ENCODE data around the gene KCNK7.
A peak's percentile ranks its signal among the peaks of the same experiment; 100 is the strongest.
"Not testable (repeated sequence)": the region's sequence is repeated elsewhere in the genome, so short reads cannot be mapped to it uniquely, and the experiment has no call there.

The KCNK7 gene, protein sequence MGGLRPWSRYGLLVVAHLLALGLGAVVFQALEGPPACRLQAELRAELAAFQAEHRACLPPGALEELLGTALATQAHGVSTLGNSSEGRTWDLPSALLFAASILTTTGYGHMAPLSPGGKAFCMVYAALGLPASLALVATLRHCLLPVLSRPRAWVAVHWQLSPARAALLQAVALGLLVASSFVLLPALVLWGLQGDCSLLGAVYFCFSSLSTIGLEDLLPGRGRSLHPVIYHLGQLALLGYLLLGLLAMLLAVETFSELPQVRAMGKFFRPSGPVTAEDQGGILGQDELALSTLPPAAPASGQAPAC

DNA sequence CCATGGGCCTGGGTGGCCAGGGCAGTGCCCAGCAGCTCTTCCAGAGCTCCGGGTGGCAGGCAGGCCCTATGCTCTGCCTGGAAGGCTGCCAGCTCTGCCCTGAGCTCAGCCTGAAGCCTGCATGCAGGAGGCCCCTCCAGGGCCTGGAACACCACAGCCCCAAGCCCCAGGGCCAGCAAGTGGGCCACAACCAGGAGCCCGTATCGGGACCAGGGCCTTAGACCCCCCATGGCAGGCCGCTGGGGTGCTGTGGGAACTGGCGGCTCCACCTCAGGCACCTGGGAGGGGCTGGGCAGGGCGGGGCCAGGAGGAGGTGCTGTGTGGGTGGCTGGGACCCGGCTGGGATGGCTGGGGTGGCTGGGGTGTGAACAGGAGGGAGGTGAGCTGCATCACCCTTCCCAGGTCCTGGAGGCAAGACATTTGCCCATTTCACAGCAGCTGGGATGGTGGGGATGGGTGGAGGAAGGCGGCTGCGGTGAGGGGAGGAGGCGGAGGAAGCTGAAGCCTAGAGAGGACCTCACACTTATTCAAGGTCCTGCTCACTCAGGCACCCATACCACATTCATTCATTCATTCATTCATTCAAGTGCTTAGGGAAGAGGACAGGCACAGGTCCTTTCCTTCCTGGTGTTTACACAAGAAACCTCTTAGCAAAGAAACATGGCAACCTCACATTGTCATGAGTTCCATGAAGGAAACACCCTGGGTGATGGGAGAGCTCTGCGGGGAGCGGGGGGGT is at the start of gene KCNK7:
TSS of gene KCNK7 (minus strand) at position 258 of the 739 bp plus-strand sequence. CDS start at position 230, 28 bp downstream.
- no peak for DNase-seq

DNA sequence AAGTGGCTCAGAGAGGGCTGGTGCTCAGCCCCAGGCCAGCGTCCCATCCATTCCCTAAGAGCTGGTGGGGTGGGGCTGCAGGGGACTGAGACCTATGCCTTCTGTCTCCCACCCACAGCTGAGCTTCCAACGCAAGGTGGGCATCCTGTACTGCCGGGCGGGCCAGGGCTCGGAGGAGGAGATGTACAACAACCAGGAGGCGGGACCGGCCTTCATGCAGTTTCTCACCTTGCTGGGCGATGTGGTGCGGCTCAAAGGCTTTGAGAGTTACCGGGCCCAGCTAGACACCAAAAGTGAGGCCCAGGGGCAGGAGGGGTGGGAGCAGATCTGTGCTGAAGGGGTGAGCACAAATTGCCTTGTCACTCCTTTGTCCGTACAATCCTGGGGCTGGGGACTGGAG is 49.2 kb upstream of the KCNK7 start:
- DNase-seq: no peak

DNA sequence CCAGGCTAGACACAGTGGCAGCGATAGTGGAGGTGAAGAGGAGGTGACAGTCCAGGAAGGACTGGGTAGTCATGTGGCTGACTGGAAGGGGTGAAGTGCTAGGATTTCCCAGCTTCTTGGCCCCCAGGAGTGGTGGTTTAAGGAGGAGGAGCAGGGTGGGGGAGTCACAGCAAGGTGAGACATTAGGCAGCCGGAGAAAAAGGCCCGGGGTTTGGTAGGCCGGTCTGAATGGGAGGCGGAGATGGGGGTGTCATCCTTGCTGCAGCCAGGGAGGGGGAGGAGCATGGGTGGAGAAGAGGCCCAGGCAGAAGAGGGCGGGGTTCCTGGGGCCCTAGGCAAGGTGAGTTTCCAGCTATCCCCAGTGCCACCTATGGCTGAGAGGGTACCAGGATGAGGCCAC is 48.4 kb upstream of the KCNK7 start:
- no peak for DNase-seq

DNA sequence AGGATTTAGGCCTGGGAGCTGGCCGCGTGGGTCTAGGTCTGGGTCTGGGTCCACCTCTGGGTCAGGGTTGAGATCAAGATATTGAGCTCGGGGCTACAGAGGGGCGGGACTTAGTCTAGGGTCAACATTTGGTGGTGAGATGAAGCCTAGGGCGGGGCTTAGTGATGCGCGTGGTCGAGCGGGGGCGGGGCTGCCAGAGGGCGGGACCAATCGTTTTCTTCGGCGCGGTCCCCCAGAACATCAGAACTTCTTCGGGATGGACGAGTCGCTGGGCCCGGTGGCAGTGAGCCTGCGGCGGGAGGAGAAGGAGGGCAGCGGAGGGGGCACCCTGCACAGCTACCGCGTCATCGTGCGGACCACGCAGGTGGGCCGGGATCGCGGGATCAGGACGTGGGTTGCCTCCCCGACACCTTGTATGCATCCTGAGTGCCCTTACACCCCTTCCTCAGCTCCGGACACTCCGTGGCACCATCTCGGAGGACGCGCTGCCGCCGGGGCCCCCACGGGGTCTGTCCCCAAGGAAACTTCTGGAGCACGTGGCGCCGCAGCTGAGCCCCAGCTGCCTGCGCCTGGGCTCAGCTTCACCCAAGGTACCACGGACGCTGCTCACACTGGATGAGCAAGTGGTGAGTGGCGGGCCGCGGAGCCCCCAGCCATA is 46.5 kb upstream of the KCNK7 start:
- no peak for DNase-seq

DNA sequence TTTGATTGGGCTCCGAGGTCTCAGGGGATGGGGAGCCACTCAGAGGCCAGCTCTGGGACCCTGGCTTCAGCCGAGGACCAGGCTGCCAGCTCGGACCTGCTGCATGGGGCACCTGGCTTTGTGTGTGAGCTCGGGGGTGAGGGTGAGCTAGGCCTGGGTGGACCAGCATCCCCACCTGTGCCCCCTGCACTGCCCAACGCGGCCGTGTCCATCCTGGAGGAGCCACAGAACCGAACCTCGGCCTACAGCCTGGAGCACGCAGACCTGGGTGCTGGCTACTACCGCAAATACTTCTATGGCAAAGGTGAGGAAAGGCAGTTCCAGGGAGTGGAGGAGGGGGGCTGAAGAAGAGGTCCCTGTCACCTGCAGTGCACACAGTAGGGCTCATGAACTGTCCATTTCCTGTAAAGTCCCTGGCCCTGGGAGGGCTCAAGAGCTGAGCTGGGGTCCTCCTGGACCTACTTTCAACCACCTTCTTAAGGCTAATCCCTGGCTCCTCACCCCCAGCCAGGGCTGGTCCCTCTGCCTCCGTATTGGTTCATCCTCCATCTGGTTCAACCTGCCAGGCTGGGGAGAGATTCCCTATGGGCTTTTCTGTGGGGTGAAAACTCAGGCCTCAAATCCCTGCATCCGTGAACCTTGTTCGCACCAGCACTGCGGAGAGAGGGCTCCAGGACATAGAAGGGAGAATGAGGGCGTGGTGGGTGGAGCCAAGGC is 45.9 kb upstream of the KCNK7 start:
- no peak for DNase-seq

DNA sequence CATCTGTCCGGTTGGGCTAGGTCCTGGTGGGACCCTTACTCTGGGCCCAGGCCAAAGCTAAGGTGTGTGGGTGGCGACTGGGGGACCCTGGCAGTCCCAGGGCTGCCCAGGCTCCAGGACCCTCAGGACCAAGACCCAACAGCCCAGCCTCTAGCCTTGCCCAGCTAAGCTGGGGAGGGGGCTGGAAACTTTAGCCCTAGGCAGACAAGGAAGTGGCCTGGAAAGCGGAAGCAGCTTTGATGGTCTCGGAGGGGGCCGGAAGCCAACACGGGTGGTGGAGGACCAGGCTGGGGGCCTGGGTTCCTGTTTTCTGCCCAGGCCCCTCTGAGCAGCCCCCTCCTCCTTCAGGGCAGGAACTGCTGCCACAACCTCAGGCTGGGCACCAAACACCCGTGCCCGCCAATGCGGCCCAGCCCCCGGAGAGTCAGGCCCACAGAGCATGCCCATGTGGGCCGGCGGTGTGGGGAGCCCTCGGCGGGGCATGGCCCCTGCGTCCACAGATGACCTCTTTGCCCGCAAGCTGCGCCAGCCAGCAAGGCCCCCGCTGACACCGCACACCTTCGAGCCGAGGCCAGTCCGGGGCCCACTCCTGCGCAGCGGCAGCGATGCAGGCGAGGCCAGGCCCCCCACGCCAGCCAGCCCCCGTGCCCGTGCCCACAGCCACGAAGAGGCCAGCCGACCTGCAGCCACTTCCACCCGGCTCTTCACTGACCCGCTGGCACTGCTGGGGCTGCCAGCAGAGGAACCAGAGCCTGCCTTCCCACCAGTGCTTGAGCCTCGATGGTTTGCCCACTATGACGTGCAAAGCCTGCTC is 45.1 kb upstream of the KCNK7 start:
- peak; percentile 91 for DNase-seq

DNA sequence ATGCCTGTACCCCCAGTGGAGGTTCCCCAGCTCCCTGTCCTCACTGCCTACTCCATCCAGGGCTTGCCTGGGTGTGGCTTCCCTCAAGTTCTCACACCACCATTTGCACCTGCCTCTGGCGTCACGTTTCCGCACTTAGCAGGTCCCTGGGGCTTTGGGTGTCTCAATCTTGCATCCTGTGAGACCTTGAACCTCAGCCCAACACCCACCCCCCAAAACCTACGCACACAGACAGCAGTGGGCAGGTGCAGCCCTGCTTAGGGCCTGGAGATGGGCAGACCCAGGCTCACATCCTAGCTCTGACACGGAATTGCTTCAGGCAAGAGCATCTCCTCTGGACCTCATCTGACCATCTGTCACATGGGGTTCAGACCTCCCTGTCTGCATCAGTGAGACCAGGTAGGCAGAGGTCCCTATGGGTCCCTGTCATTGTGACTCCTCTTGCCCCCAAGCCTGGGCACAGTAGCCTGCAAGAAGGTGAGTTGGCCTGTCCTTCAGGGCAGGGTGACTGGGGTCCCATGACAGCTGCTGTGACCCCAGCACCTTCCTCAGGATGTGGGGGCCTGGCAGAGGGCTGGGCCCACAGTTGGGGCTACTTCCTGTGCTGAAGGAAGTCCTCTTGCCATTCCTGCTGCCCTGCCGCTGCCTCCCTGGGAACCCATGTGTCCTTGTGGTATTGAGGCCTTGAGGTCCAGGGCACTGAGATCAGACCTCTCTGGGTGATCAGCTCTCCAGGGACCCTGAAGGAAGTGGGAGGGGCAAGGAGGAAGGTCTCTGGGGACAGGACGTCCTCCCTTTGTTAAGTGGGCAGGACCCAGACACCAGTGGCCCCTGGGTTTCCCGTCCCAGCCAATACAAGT is 44.3 kb upstream of the KCNK7 start:
- DNase-seq: peak; percentile 92

DNA sequence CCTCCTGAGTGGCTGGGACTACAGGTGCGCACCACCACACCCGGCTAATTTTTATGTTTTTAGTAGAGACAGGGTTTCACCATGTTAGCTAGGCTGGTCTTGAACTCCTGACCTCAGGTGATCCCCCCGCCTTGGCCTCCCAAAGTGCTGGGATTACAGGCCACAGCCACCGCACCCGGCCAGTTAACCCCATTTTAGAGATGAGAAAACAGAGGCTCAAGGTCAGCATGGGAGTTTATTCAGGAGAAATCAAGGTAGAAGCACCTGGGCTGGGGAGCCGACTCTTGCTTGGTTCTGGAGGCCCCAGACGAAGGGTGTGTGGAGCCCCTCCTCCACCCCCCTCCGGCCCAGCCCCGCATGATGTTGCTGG is 43.6 kb upstream of the KCNK7 start:
- DNase-seq: not testable (repeated sequence)

DNA sequence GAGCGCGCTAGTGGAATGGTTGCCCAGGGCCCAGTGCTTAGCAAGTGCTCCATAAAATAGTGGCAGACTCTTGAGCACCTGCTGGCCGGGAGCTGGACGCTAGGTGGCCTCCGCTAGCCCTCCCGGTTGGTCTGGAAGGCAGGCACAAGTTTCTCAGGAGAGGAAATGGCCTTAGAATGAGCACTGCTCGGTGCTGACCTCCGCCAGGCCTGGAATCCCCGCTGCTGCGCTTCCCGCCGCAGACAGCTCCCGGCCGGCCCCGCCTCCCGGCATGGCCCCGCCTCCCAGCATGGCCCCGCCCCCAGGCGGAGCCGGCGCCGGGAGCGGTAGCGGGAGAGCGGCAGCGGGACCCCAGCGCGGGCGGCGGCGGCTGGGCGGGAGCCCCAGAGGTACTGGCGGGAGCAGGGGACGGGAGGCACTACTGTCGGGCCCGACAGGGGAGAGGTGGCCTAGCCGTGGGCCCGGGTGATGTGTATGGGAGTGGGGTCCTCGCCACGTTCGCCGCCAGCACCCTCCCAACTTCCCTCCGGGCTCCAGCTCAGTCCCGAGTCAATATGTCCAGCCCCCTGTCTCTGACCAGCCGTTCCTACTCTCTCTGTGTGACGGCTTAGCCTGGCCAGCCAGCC is 42.3 kb upstream of the KCNK7 start, which contains the start of gene SIPA1:
TSS of gene SIPA1 (plus strand) at position 308 of the 626 bp plus-strand sequence. CDS start 2,821 bp downstream, outside the sequence.
- peak; percentile 51 for DNase-seq

DNA sequence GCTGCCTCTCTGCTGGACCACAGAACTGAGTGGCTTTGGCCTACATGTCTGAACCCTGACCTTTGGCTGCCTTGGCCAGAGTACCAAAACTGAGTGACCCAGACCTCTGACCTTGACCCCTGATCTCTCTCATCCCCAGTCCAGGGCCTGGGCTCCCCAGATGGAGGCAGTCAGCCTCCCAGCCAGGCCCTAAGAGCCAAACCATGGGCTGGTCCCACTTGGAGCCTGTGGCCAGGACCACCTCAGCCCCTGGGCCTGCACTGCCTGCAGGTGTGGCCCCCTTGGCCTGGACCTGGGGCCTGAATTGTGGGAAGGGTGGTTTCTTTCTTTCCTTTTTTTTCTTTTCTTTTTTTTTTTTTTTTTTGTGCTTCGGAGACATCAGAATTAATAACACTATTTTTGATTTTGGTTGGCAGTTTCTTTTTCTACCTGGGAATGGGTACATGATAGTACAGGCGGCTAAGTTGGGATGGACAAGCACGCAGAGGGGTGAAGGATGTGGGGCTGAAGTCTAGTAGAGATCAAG is 41.5 kb upstream of the KCNK7 start:
- DNase-seq: no peak

DNA sequence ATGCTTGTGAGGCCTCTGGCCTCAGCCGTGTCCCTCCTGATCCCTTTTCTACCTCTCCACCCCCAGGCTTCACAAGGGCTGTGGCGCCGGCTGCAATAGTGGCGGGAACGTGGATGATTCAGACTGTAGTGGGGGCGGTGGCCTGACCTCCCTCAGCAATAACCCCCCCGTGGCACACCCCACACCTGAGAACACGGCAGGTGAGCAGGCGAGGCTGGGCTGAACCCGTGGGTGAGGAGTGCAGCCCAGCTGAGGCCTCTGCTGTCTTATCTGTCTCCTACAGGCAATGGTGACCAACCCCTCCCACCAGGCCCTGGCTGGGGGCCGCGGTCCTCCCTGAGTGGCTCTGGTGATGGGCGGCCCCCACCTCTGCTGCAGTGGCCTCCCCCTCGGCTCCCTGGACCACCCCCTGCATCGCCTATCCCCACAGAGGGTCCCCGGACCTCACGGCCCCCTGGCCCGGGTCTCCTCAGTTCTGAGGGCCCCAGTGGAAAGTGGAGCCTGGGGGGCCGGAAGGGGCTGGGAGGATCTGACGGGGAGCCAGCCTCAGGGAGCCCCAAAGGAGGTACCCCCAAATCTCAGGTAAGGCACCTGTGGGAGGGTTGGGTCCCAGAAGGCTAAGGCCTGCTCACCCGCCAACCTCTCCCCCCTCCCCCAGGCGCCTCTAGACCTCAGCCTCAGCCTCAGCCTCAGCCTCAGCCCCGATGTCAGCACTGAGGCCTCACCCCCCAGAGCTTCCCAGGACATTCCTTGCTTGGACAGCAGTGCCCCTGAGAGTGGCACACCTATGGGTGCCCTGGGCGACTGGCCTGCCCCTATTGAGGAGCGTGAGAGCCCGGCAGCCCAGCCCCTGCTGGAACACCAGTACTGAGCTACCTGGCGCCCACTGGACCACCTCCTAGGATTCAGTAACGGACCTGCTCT is 40.8 kb upstream of the KCNK7 start:
- no peak for DNase-seq

DNA sequence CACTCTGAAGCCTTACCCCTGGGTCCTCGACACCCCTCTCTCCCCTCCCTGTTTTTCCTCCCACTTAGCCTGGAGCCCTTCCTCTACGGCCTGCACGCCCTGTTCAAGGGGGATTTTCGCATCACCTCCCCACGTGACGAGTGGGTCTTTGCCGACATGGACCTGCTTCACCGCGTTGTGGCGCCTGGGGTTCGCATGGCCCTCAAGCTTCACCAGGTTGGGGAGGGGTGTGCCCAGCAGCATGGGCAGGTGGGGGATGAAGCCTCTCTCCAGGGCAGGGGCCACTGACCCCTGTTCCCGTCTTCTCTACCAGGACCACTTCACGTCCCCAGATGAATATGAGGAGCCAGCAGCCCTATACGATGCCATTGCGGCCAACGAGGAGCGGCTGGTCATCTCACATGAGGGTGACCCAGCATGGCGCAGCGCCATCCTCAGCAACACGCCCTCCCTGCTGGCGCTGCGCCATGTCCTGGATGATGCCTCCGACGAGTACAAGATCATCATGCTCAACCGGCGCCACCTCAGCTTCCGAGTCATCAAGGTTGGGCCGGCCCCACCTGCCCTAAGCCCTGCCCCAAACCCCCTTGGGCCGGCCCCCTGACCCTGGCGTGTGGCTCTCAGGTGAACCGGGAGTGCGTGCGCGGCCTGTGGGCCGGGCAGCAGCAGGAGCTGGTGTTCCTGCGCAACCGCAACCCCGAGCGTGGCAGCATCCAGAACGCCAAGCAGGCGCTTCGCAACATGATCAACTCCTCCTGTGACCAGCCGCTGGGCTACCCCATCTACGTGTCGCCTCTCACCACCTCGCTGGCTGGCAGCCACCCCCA is 39.5 kb upstream of the KCNK7 start:
- DNase-seq: no peak

DNA sequence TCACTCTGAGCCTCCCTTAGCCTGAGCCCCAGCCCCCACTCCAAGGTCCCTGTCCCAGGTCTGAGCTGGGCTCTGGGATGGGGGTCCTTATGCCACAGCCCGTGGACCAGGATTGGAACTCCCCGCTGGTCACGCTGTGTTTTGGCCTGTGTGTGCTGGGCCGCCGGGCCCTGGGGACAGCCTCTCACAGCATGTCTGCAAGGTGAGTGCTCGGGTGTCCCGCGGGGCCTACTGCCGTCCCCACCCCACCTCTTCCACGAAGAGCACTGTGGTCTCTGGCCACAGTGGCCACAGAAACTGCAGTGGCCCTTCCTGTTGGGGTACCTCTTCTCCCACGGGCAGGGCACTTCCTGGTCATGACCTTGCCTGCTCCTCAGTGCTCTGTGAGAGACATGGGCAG is 38.8 kb upstream of the KCNK7 start:
- no peak for DNase-seq

DNA sequence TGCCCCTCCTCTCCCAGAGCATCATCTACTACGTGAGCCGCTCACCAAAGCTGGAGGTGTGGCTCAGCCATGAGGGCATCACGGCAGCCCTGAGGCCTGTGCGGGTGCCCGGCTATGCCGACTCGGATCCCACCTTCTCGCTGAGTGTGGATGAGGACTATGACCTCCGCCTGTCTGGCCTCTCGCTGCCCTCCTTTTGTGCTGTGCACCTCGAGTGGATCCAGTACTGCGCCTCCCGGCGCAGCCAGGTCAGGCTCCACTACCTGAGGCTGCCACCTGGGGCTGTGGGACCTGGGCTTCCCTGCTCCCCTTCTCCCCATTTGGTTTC is 38.5 kb upstream of the KCNK7 start:
- no peak for DNase-seq

DNA sequence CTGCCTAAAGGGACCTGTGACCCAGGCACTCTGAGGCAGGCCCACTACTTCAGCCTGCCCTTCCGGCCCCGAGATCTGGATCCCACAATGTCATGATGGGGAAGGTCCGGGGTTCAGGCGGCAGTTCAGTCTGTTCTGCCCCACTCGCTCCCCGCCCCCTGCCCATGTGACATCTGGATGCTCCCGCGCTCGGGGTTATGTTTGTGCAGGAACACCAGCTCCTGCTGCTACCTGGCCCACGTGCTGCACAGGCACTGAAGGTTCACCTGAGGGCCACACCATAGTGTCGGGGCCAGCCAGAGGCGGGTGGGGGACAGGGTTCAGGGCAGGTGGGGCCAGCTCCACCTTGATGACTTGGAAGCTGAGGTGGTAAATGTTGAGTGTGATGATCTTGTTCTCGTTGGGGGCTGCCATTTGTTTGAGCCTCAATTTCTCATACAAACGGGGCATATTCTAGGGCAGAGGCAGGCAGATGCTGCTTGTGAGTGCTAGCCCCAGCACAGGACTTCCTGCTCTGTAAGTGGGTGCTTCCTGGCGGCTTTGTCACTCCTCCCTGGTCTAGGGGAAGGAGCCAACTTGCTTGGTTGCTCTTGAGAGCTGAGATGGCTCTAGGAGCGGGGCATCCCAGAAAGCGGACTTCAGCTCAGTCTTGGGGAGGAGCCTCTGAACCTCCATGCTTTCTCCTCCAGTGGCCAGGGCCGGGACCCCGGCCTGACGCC is 37.9 kb upstream of the KCNK7 start:
- DNase-seq: no peak

DNA sequence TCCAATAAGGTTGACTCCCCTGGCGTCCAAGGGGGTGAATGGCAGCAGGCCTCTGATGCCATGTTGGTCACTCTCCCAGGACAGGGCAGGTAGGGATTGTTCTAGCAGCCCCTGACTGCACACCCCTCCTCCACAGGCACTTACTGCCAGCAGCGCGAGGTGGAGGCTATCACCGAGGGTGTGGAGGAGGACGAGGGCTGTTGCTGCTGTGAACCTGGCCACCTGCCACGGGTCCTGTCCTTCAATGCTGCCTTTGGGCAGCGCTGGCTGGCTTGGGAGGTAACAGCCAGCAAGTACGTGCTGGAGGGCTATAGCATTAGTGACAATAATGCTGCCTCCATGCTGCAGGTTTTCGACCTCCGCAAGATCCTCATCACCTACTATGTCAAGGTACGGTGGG is 34.6 kb upstream of the KCNK7 start:
- no peak for DNase-seq

DNA sequence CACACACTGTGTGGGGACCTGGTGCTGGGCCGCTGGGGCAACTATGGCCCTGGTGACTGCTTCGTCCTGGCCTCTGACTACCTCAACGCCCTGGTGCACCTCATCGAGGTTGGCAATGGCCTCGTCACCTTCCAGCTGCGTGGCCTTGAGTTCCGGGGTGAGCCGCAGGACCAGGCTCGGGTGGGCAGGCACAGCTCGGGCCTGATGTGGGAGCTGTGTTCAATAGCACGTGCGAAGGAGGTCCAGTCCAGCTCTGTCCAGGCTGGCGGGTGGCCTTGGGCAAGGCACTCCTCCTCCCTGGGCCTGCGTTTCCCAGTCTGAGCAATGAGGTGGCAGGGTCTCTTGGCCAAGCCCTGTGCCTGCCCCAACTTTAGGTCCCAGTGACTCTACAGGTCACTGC is 34.0 kb upstream of the KCNK7 start:
- no peak for DNase-seq

DNA sequence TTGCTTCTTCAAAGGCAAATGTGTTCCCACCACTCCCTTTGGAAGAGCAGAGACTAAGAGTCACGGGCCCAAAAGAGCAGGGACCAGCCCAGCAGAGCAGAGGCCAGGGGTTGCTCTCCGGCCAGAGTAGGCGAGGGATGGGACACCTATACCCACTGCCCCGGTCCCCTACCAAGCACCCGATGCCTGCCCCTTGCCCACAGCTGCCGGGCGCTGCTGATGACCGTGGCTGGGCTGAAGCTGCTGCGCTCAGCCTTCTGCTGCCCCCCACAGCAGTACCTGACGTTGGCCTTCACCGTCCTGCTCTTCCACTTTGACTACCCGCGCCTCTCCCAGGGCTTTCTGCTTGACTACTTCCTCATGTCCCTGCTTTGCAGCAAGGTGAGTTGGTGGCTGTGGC is 31.6 kb upstream of the KCNK7 start:
- no peak for DNase-seq
